Measurements from ENCODE around the gene CHN1. TPM values are rescaled to one million over a fixed set of nuclear protein-coding genes. Genes with fewer than 3 reads are reported as not detected.

The CHN1 gene
- total and polyA plus RNA-seq, 2 of the 8 experiments (the other 6 are each of a cell fraction or from before 2014, with no cell fraction given) = 54.0 to 65.7 TPM

DNA sequence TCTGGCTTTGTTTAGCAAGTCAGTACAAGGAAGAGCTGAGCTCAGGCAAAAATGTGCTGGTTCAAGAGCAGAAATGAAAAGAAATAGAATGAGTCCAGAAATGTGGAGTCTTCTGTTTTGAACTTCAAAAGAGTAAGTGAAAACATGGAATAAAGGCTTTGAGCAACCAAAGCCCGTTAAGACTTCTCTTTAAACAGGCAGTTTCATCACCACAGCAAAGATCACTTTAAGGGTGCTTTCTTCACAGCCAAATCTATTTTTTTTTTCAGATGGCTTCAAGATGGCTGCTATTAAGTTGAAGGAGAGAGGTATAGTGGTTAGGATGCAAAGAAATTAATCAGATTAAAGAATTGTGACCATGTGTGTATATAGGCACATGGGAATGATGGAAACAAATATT is 238.9 kb downstream of the CHN1 start:
- no peak for DNase-seq (ENCODE audit: low read depth in 1 of 2, low spot score in 2 of 2)
- Histone ChIP-seq H3K9ac (replicated peaks in 1 of 4; ENCODE audit: extremely low read depth in 1 of 4, low read depth in 3 of 4, low read length in 3 of 4) (no peak overlapping the region), H4K91ac (replicated peaks; ENCODE audit: insufficient read length, low read length) (no peak overlapping the region), H2BK12ac (ENCODE audit: low read depth, low read length) (no peak overlapping the region), H4K5ac (ENCODE audit: insufficient read length, low read depth, low read length) (no peak overlapping the region), H4K20me1 (replicated peaks in 1 of 2; ENCODE audit: control insufficient read depth in 1 of 2, insufficient read depth in 2 of 2, low read length in 2 of 2) (no peaks in the 10 kb centered on the region), H3K4me1 (replicated peaks in 1 of 4; ENCODE audit: control insufficient read depth in 3 of 4, insufficient read depth in 4 of 4, low read length in 3 of 4) (peaks cover 2 to 7% (median 4%) of the 10 kb centered on the region in 4 experiments), H3K4me3 (ENCODE audit: extremely low read depth in 1 of 4, insufficient read depth in 2 of 4, low read depth in 3 of 4, low read length in 4 of 4) (no peak overlapping the region), H3K23ac (ENCODE audit: insufficient read length) (no peak overlapping the region), H3K36me3 (ENCODE audit: control insufficient read depth in 2 of 4, insufficient read depth in 4 of 4, low read length in 3 of 4) (no peaks in the 10 kb centered on the region), H4K8ac (ENCODE audit: extremely low read depth, insufficient read depth, low read length) (no peak overlapping the region), H3K23me2 (ENCODE audit: low read depth, low read length) (no peaks in the 10 kb centered on the region), H3K79me2 (ENCODE audit: control insufficient read depth in 1 of 2, insufficient read depth in 2 of 2, low read length in 2 of 2) (no peaks in the 10 kb centered on the region), H3K27me3 (replicated peaks in 1 of 4; ENCODE audit: control insufficient read depth in 3 of 4, extremely low read depth in 1 of 4, insufficient read depth in 3 of 4, low read length in 3 of 4) (no peaks in the 10 kb centered on the region; a peak in 1 of 7 replicates), H3K14ac (ENCODE audit: insufficient read length) (no peak overlapping the region), H3K56ac (replicated peaks; ENCODE audit: insufficient read length, low read depth, low read length) (no peak overlapping the region), H3K9me3 (ENCODE audit: insufficient read depth in 2 of 2, low read depth in 1 of 2, low read length in 1 of 2) (no peaks in the 10 kb centered on the region), H3K18ac (ENCODE audit: extremely low read depth, low read length) (no peak overlapping the region), H3K27ac (ENCODE audit: low read depth, low read length) (no peak overlapping the region), H2BK5ac (ENCODE audit: low read depth, low read length) (no peak overlapping the region), H2BK20ac (ENCODE audit: low read length) (no peak overlapping the region), H2AK5ac (ENCODE audit: low read depth, low read length) (no peak overlapping the region), H2AFZ (ENCODE audit: low read length) (no peak overlapping the region; the same call in 1 of the 2 replicates), H3K4me2 (ENCODE audit: insufficient read depth in 1 of 2, low read depth in 2 of 2, low read length in 2 of 2) (no peak overlapping the region), H3K79me1 (ENCODE audit: low read depth, low read length) (no peaks in the 10 kb centered on the region), H2BK120ac (replicated peaks; ENCODE audit: low read depth, low read length) (no peak overlapping the region), H2BK15ac (ENCODE audit: low read length) (no peak overlapping the region), H3K4ac (replicated peaks; ENCODE audit: insufficient read length, low read depth, low read length) (no peak overlapping the region)
- WGBS, 2 experiments (ENCODE audit: extremely low coverage in 1 of 2, insufficient coverage in 1 of 2, insufficient read length in 1 of 2, insufficient replicate concordance in 2 of 2, low coverage in 1 of 2, low lambda C conversion rate in 2 of 2, missing lambda C conversion rate in 1 of 2) = 88% methylated on average over 1 of the region's 1 CpG; no CpG with 5 or more reads in 1 of the 2 experiments
- FAIRE-seq = no peak
- CTCF ChIA-PET (ENCODE audit: partially characterized antibody) = interaction anchor here (1.0 to 5.8 kb wide), 4 partner anchors 17 to 217 kb away, joined by 3 to 52 read pairs (median 6); no protein-coding TSS in a partner anchor
- POLR2A ChIA-PET (ENCODE audit: partially characterized antibody) = interaction anchor here (0.6 kb wide), 1 partner anchor 17 kb away, joined by 3 read pairs; no protein-coding TSS in a partner anchor
- no peak for TF ChIP-seq ASH2L (IDR thresholded peaks at IDR 0.05; ENCODE audit: low read length)
- TF ChIP-seq POLR2AphosphoS5 (IDR thresholded peaks at IDR 0.05; ENCODE audit: low read depth, low read length) = no peak
- TF ChIP-seq, protein P1, sequence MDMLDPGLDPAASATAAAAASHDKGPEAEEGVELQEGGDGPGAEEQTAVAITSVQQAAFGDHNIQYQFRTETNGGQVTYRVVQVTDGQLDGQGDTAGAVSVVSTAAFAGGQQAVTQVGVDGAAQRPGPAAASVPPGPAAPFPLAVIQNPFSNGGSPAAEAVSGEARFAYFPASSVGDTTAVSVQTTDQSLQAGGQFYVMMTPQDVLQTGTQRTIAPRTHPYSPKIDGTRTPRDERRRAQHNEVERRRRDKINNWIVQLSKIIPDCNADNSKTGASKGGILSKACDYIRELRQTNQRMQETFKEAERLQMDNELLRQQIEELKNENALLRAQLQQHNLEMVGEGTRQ (IDR thresholded peaks at IDR 0.05; ENCODE audit: low read length) = no peak
- TF ChIP-seq TCF12 (IDR thresholded peaks at IDR 0.05; ENCODE audit: low read depth, low read length) = no peak
- TF ChIP-seq PHF8 (conservative IDR thresholded peaks at IDR 0.05; ENCODE audit: low read depth, low read length) = no peak
- TF ChIP-seq SP1 (IDR thresholded peaks at IDR 0.05; ENCODE audit: low read depth, low read length) = no peak
- no peak for TF ChIP-seq CEBPB (IDR thresholded peaks at IDR 0.05; ENCODE audit: low read depth, low read length)
- TF ChIP-seq ZNF274 (IDR thresholded peaks at IDR 0.05; ENCODE audit: borderline replicate concordance, extremely low read depth, low read length) = no peak
- no peak for TF ChIP-seq RAD21 (IDR thresholded peaks at IDR 0.05 in 1 of 2, conservative IDR thresholded peaks at IDR 0.05 in 1 of 2; ENCODE audit: low read depth in 2 of 2, low read length in 2 of 2)
- no peak for TF ChIP-seq SIN3A (conservative IDR thresholded peaks at IDR 0.05 in 1 of 2, IDR thresholded peaks at IDR 0.05 in 1 of 2; ENCODE audit: low read depth in 1 of 2, low read length in 2 of 2)
- TF ChIP-seq, protein P2, sequence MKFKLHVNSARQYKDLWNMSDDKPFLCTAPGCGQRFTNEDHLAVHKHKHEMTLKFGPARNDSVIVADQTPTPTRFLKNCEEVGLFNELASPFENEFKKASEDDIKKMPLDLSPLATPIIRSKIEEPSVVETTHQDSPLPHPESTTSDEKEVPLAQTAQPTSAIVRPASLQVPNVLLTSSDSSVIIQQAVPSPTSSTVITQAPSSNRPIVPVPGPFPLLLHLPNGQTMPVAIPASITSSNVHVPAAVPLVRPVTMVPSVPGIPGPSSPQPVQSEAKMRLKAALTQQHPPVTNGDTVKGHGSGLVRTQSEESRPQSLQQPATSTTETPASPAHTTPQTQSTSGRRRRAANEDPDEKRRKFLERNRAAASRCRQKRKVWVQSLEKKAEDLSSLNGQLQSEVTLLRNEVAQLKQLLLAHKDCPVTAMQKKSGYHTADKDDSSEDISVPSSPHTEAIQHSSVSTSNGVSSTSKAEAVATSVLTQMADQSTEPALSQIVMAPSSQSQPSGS (IDR thresholded peaks at IDR 0.05; ENCODE audit: low read length) = no peak

Data from H1 (cell line).